Stimulated activated effector memory CD8-positive, alpha-beta T cell treated with anti-CD3 and anti-CD28 coated beads, Interleukin-12 subunit alpha, Interleukin-12 subunit beta, amount 100 ng/mL, for 72 hours (primary cell): ENCODE measurements around the gene ZNF813.
"Not testable (repeated sequence)": the region's sequence is repeated elsewhere in the genome, so short reads cannot be mapped to it uniquely, and the experiment has no call there.

Experiments used
- ATAC-seq: fragments of 150-1000 bp; cut with Tn5 transposase; 2 replicates; pipeline ENCODE4 v1.10.0; 2021
- DNase-seq, 2 donors: peaks; one replicate each; pipeline ENCODE4 v3.0.0; 2021 to 2022; ENCODE audit warnings: low spot score in 2 of 2
- H3K27ac Mint-ChIP-seq: one replicate; pipeline ENCODE4 v1.8.0; 2022; ENCODE audit warnings: mild to moderate bottlenecking, mixed read lengths
- H3K36me3 Mint-ChIP-seq: one replicate; pipeline ENCODE4 v1.8.0; 2022; ENCODE audit warnings: mild to moderate bottlenecking, mixed read lengths
- H3K4me1 Mint-ChIP-seq: one replicate; pipeline ENCODE4 v1.8.0; 2022; ENCODE audit warnings: mixed read lengths
- H3K4me3 Mint-ChIP-seq: one replicate; pipeline ENCODE4 v1.8.0; 2022; ENCODE audit warnings: mild to moderate bottlenecking, mixed read lengths
- H3K9me3 Mint-ChIP-seq: one replicate; pipeline ENCODE4 v1.8.0; 2022; ENCODE audit warnings: mixed read lengths

ZNF813 gene

DNA sequence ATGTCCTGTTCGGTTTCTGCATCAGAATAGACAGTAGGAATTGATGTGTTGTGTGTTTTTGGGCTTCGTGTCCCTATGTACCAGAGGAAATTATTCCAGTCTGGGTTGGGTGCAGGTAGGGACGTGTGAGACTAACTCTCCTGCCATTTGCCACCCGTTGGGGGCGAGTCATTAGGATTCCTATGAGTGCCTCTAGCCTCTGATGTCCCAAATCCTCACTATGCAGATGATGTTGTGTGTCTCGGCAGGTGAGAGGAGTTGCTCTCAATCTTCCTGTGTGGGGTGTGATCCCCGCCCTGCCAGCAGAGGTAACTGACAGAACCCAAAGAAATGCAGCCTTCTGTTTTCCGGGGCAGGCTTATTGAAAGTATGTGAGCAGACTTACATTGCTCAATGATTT is 39.2 kb downstream of the ZNF813 start:
- Mint-ChIP-seq H3K9me3 (peaks cover 7% of the 10 kb centered on the region), H3K36me3 (no peaks in the 10 kb centered on the region), H3K4me3 (no peak overlapping the region)

DNA sequence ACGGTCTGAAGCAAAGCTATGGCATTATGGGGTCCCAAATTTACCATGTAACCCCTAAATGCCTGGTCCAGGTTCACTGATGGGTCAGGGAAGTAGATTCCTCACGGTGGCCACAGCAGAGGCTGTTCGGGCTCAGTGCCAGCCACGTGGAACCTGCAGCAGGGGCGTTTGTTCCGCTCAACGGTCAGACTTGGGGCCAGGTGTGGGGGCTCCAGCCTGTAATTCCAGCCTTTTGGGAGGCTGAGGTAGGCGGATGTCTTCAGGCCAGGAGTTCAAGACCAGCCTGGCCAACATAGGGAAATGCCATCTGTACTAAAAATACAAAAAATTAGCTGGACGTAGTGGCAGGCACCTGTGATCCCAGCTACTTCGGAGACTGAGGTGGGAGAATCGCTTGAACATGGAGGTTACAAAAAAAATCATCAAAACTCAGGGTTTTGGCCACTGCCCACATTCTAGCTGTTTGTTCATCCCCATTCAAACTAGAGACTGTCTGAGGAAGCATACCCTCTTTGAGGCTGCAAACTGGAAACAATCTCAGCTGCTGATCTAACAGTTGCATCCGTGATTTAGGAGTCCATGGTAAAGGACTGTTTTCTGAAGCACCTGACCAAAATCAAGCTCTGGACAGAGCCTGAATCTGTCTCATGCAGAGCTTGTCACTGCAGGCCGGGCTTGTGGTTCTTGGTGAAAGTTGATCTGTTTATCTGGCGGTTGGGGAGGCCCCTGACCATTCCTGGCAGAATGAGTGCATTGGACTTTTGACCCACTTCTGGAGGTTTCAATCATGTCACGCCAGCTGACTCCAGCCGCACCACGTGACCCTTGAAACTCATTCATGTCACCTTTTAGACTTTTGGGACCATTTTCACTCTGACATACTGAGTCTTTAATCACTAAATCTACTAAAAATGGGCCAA is 40.2 kb downstream of the ZNF813 start:
- no peaks in the 10 kb centered on the region for H3K4me1 Mint-ChIP-seq
- H3K4me3 Mint-ChIP-seq, result no peak overlapping the region

More for the DNA sequence above, 39.2 kb downstream of the ZNF813 start:
- no peak overlapping the region for H3K27ac Mint-ChIP-seq
- no peak for DNase-seq
- H3K4me1 Mint-ChIP-seq, result no peaks in the 10 kb centered on the region
- ATAC-seq, result no peak

DNA sequence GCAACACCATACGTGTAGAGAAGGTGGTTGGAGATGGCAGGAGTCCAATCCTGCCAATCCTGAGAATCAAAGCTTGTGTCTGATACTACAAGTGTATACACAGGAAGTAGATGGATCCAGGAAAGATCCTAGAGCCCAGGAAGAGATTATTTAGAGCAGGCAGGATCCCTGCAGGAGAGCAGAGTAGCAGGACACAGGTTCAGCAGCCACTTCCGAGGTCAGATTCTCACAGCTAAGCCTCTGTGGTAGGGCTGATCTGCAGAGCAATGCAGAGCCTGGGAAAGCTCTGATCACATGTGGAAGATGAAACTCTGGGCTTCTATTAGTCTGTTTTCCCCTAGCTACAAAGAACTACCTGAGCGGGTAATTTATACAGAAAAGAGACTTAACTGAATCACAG is 41.9 kb downstream of the ZNF813 start:
- H3K9me3 Mint-ChIP-seq, result peaks cover 5% of the 10 kb centered on the region
- no peaks in the 10 kb centered on the region for H3K4me1 Mint-ChIP-seq
- no peak overlapping the region for H3K4me3 Mint-ChIP-seq
- DNase-seq (no peak), ATAC-seq (no peak)
- no peak overlapping the region for H3K27ac Mint-ChIP-seq
- no peaks in the 10 kb centered on the region for H3K36me3 Mint-ChIP-seq

More for the DNA sequence above, 40.2 kb downstream of the ZNF813 start:
- DNase-seq (no peak), ATAC-seq (no peak)
- Mint-ChIP-seq H3K9me3 (peaks cover 5% of the 10 kb centered on the region), H3K27ac (no peak overlapping the region), H3K36me3 (no peaks in the 10 kb centered on the region)

DNA sequence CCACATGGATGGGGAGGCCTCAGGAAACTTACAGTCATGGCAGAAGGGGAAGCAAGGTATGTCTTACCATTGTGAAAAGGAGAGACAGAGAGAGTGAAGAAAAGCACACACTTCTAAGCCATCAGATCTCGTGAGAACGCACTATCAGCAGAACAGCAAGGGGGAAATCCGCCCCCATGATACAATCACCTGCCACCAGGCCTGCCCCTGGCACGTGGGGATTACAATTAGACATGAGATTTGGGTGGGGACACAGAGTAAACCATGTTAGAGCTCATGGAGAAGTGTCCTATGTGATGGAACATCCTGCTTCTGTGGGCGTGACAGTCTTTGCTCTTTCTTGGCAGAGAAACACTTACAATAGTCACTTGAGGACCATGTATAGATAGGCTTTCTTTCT is 42.3 kb downstream of the ZNF813 start:
- Mint-ChIP-seq H3K27ac (no peak overlapping the region), H3K36me3 (no peaks in the 10 kb centered on the region), H3K4me1 (no peaks in the 10 kb centered on the region), H3K9me3 (peaks cover 5% of the 10 kb centered on the region), H3K4me3 (no peak overlapping the region)
- DNase-seq (no peak), ATAC-seq (no peak)

DNA sequence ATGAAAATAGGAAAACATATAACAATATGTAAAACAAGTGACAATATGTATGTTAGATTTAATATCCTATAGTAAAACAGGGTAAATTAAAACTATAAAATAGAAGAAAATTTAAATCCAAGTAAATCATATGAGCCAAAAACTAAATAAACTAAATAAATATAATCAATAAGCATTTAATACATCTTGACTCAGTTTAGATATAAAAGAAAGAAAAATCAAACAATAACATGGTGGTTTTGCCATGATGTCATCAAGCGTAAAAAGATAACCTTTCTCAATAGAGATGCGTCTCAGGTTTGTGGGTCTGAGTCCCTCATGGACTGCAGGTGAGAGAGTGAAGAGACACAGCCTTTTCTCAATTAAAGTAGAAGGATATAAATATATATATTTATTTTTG is 43.8 kb downstream of the ZNF813 start:
- DNase-seq, result no peak
- Mint-ChIP-seq H3K36me3 (no peaks in the 10 kb centered on the region), H3K27ac (no peak overlapping the region), H3K4me3 (no peak overlapping the region), H3K4me1 (no peaks in the 10 kb centered on the region), H3K9me3 (peaks cover 3% of the 10 kb centered on the region)
- no peak for ATAC-seq

DNA sequence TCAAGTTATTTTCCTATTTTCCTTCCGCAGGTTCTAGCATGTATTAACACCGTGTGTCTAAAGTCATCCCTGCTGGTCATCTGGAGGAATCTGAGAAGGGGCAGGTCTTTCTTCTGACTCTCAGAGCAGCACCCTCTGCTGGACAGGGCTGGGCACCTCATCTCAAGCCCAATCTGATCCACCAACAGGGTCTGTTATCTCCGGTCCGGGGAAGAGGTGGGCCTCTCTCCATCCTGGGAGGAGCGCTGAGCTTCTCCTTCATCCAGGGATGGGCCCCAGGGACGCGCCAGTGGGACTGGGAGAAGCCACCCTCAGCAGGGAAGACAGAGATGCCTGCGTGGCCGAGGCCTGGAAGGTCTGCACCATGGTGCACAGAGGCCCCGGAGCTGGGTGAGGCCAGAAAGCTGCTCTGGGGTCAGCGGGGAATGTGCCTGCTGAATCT is 44.4 kb downstream of the ZNF813 start:
- H3K27ac Mint-ChIP-seq, result no peak overlapping the region
- no peaks in the 10 kb centered on the region for H3K4me1 Mint-ChIP-seq
- DNase-seq (peak in 1 of 2 donors; percentile 65), ATAC-seq (peak; percentile 83)
- no peak overlapping the region for H3K4me3 Mint-ChIP-seq
- H3K9me3 Mint-ChIP-seq, result no peaks in the 10 kb centered on the region
- no peaks in the 10 kb centered on the region for H3K36me3 Mint-ChIP-seq

DNA sequence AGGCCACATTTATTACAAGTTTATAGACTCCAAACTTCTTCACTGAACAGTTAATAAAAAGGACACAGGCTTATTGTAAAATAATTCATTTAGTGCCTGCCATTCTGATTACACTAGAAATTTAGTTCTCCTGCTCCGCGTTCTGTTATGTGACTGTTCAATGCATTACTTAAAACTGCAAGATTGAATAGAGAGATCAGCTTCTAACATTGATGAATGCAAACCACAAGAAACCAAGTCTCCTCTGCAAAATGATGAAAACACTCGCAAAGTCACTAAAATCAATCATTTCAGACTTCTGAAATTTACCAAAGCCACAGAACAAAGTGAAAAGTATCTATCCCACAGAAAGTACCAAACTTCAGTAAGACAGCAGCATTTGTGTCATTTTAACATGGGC is 47.5 kb downstream of the ZNF813 start:
- H3K9me3 Mint-ChIP-seq, H3K36me3 Mint-ChIP-seq, H3K4me1 Mint-ChIP-seq, H3K4me3 Mint-ChIP-seq, H3K27ac Mint-ChIP-seq, DNase-seq, ATAC-seq: not testable (repeated sequence)

DNA sequence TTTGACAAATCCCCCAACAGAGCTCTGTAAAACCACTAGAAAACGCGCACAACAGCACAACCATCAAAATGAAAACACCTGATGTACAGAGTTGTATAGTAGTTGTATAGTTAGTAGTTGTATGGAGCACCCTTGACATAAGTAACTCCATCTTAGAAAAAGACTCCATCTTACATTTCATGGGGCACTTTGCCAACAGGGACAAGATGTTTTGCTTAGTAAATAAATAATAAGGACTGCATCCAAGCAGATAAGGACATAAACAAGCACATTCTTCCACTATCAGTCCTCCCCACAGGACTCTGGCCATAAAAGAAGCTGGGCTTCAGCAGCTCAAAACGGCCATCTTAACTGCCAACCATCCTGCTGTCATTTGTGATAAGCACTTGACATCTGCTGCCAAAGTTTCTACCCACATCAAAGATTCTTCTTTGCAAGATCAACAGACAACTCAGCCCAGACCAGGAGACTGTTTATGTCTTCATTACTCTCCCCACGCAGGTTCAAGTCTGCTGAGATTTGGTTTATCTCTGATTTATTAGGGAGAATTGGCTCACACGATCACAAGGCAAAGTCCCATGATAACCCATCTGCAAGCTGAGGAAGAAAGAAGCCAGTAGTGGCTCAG is 49.7 kb downstream of the ZNF813 start:
- no peak overlapping the region for H3K4me3 Mint-ChIP-seq
- H3K27ac Mint-ChIP-seq, result no peak overlapping the region
- H3K4me1 Mint-ChIP-seq, result peaks cover 17% of the 10 kb centered on the region
- no peaks in the 10 kb centered on the region for H3K36me3 Mint-ChIP-seq
- H3K9me3 Mint-ChIP-seq, result peaks cover 9% of the 10 kb centered on the region
- no peak for DNase-seq
- ATAC-seq, result no peak

DNA sequence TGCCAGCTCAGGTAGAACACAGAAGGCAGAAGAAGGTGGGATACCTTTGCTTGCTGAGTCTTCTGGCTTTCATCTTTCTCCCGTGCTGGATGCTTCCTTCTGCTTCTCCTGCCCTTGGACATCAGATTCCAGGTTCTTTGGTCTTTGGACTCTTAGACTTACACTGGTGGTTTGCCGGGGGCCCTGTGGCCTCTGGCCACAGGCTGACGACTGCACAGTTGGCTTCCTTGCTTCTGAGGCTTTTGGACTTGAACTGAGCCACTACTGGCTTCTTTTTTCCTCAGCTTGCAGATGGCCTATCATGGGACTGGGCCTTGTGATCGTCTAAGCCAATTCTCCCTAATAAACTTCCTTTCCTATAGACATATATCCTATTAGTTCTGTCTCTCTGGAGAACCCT is 50.6 kb downstream of the ZNF813 start:
- ATAC-seq, result no peak
- Mint-ChIP-seq H3K4me1 (peaks cover 17% of the 10 kb centered on the region), H3K4me3 (no peak overlapping the region), H3K27ac (no peak overlapping the region), H3K36me3 (no peaks in the 10 kb centered on the region), H3K9me3 (peaks cover 9% of the 10 kb centered on the region)
- no peak for DNase-seq

DNA sequence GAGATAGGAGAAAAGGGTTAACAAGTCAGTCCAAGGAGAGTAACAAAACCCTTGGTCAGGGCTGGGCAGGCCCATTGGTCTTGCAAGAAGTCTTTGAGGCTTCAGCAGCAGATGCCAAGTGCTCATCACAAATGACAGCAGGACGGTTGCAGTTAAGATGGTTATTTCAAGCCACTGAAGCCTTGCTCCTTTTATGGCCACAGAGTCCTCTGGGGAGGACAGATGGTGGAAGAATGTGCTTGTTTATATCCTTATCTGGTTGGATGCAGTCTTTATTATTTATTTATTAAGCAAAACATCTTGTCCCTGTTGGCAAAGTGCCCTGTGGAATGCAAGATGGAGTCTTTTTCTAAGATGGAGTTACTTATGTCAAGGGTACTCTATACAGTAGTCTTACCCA is 51.2 kb downstream of the ZNF813 start:
- peaks cover 17% of the 10 kb centered on the region for H3K4me1 Mint-ChIP-seq
- no peak overlapping the region for H3K27ac Mint-ChIP-seq
- H3K36me3 Mint-ChIP-seq, result no peaks in the 10 kb centered on the region
- peaks cover 9% of the 10 kb centered on the region for H3K9me3 Mint-ChIP-seq
- no peak overlapping the region for H3K4me3 Mint-ChIP-seq
- ATAC-seq, result no peak
- DNase-seq, result no peak

DNA sequence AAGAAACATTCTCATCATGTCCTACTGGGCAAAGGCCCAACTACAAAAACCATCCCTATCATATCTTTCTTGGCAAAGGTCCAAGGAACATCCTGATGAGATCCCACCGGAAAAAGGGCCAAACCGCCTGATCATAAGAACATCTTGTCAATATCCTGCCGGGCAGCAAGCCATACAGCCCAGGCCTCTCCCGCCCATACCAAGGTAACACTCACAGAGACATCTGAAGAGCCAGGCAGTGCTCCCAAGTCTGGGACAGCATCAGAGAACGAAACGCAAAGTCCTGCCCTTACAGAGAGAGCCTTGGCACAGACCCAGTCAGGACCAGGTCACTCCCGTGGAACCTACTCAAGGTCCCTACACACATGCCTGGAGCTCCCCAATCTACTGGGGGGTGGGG is 51.9 kb downstream of the ZNF813 start:
- DNase-seq, result no peak
- no peak for ATAC-seq
- Mint-ChIP-seq H3K4me3 (no peak overlapping the region), H3K4me1 (peaks cover 17% of the 10 kb centered on the region), H3K9me3 (peaks cover 9% of the 10 kb centered on the region), H3K27ac (no peak overlapping the region), H3K36me3 (no peaks in the 10 kb centered on the region)

DNA sequence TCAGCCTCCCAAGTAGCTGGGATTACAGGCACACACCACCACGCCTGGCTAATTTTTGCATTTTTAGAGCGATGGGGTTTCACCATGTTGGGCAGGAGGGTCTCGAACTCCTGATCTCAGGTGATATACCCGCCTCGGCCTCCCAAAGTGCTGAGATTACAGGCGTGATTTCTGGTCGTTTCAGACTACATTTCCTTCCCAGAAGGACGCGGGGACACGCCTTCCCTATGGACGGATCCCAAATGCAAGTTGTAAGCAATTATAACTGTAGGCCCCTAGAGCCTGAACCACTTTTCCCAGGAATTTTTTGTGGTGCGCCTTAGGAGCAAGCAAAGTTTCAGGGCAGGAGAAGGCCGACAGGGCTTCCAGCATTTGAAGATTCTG is 52.6 kb downstream of the ZNF813 start:
- DNase-seq, result no peak
- Mint-ChIP-seq H3K9me3 (peaks cover 9% of the 10 kb centered on the region), H3K27ac (peak overlapping the region; percentile 97), H3K4me1 (peaks cover 17% of the 10 kb centered on the region), H3K4me3 (peak overlapping the region; percentile 100), H3K36me3 (no peaks in the 10 kb centered on the region)
- ATAC-seq, result no peak

DNA sequence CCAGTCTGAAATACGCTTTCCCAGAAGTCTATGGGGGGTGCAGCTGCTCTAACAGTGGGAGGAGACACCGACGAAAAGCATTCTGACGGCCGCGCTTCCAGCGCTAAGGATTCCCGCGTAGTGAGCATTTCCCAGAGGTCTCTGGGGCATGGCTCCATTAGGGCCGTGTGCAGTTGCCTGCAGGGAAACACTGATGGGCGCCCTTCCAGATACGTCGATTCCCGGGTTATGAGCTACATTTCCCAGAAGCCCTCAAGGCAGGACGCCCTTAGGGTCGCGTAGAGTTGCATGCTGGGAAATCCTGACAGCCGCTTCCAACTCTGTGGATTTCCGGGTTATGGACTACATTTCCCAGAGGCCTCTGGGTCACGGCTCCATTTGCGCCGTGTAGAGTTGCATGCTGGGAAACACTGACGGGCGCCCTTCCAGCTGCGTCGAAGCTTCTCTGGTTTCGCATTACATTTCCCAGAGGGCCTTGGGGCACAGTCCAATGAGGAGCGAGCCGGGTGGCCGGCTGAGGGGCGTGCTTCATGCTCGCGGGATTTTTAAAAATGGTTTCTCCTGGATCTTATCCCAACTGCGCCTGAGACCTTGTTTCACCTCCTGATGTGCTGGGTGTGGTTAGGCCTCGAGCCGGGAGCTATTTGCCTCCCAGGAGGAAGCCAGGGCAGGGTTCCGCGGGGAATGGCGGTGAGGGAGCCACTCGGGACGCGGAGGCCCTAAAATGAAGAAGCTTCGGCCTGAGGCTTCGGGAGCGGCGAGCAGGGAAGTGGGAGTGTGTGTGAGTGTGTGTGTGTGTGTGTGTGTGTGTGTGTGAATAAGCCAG is 53.2 kb downstream of the ZNF813 start:
- Mint-ChIP-seq H3K9me3 (peaks cover 13% of the 10 kb centered on the region), H3K36me3 (no peaks in the 10 kb centered on the region), H3K4me3 (peak overlapping the region; percentile 100), H3K4me1 (peaks cover 17% of the 10 kb centered on the region), H3K27ac (peak overlapping the region; percentile 97)
- DNase-seq (peak; percentile 60 to 86), ATAC-seq (peak; percentile 99)

DNA sequence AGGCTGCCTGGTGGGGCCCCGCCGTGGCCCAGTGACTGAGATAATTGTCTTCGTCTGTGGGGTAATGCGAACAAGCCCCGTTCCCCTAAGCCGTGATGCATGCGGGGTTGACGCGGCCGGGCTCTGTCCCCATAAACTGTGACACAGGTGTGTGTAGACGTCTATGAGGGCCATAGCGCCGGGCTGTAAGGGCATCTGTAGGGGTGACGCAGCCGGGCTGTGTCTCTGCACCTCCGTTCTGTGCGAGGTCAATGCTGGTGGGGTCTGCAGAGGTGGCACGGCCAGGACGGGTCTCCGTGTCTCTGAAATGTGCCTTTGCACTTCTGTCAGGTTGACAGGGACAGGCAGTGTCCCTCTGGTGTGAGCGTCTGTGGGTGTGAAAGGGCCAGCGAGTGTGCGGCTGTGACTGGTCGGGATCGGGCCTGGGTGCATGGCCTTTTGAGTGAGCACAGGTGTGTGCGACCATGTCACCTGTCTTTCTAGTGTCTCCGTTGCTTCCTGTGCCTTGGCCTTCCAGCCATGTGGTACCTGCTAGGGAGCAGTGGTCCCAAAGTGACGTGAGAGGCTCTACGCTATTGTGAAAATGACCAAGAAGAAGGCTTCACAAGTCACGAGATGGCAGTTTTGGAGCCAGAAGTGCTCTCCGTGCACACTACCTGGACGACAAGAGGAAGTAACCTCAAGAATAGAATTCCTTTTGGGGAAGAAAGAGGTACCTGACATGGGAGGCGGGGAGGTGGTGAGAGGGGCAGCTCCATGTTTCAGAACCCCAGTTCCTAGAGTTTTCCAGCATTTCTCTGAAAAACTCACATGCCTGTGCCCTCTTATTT is 54.1 kb downstream of the ZNF813 start:
- DNase-seq (no peak), ATAC-seq (peak; percentile 1)
- Mint-ChIP-seq H3K36me3 (no peaks in the 10 kb centered on the region), H3K4me1 (peaks cover 17% of the 10 kb centered on the region), H3K4me3 (peak overlapping the region; percentile 100), H3K27ac (peak overlapping the region; percentile 97), H3K9me3 (peaks cover 16% of the 10 kb centered on the region)

DNA sequence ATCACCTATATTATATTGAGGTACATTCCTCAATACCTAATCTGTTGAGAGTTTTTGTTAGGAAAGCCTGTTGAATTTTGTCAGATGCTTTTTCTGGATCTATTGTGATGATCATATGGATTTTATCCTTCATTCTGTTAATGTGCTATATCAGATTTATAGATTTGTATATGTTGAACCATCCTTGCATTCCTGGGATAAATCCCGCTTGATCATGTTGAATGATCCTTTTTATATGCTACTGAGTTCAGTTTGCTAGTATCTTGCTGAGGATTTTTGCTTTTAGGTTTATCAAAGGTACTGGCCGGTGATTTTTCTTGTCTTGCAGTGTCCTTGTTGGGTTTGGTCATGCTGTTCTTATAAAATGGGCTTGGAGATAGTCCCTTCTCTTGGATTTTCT is 58.4 kb downstream of the ZNF813 start:
- Mint-ChIP-seq H3K27ac (no peak overlapping the region), H3K4me1 (peaks cover 11% of the 10 kb centered on the region), H3K9me3 (peaks cover 14% of the 10 kb centered on the region), H3K36me3 (no peaks in the 10 kb centered on the region), H3K4me3 (no peak overlapping the region)
- DNase-seq, result no peak
- ATAC-seq, result no peak
